GM15510 (cell line): ENCODE data around the gene ZDHHC4.

ENCODE experiments used
- POLR2A ChIP-seq: IDR thresholded peaks from 3 replicates; pipeline ENCODE4 v1.6.1; 2011; ENCODE audit warnings: borderline replicate concordance; ENCODE audit not compliant: insufficient read length; ENCODE audit errors: extremely low read depth

ZDHHC4 gene

DNA sequence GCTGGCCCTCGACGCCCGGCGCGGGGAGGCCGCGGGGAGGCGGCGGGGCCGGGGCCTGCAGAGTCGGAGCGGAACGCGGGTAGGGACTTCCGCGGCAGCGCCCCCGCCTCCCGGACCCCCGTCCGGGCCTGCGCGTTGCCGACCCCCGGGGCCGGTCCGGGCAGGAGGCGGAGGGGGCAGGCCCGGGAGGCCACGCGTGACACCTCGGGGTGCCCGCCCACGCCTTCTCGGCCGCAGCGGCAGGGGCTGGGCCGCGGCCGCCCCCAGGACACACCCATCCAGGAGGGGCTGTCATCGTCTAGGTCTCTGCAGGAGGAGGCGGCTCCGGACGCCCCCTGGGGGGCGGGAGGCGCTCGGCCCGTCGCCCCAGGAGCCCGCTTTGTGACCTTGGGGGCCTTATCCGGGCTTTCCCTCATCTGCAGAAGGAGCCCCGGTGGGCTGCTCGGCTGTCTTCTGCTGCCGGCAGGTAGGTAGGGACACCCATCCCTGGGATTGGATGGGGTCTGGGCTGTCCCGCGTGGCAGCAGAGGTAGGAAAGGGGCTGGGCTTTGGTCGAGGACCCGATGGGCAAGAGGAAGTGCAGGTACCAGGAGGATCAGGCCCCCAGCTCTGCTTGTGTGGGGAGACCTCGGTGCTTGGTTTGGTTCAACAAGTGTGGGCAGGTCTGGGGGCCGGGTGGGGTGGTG lies 60.4 kb downstream of the ZDHHC4 start:
- no peak for TF ChIP-seq POLR2A
